DND-41 (cell line): ENCODE data around the gene ANKRD36.
"Not testable (repeated sequence)": the region's sequence is repeated elsewhere in the genome, so short reads cannot be mapped to it uniquely, and the experiment has no call there.

Experiments used
- CTCF ChIP-seq: IDR thresholded peaks from 2 replicates; pipeline ENCODE4 v1.5.1; 2012; ENCODE audit warnings: borderline replicate concordance, low read length, moderate library complexity, mild to moderate bottlenecking; ENCODE audit not compliant: poor library complexity, severe bottlenecking; ENCODE audit errors: extremely low read depth
- EZH2 ChIP-seq: IDR thresholded peaks from 3 replicates; pipeline ENCODE4 v1.6.1; 2012; ENCODE audit warnings: borderline replicate concordance, low read depth, mild to moderate bottlenecking, moderate library complexity, low read length, inconsistent platforms; ENCODE audit not compliant: severe bottlenecking

- TF ChIP-seq CTCF = peak; percentile 64
- TF ChIP-seq EZH2 = not testable (repeated sequence)
Measured at GRCh38 chr2:97113050-97113881, at the start of gene ANKRD36.
